Measurements from ENCODE around the gene CDRT4.
"Not testable (repeated sequence)": the region's sequence is repeated elsewhere in the genome, so short reads cannot be mapped to it uniquely, and the experiment has no call there.

CDRT4 gene

GRCh38 chr17:15457723-15458094, 9.7 kb downstream of the CDRT4 start:
- DNase-seq (ENCODE audit: low read depth in 2 of 2, low spot score in 1 of 2) = no peak

DNA sequence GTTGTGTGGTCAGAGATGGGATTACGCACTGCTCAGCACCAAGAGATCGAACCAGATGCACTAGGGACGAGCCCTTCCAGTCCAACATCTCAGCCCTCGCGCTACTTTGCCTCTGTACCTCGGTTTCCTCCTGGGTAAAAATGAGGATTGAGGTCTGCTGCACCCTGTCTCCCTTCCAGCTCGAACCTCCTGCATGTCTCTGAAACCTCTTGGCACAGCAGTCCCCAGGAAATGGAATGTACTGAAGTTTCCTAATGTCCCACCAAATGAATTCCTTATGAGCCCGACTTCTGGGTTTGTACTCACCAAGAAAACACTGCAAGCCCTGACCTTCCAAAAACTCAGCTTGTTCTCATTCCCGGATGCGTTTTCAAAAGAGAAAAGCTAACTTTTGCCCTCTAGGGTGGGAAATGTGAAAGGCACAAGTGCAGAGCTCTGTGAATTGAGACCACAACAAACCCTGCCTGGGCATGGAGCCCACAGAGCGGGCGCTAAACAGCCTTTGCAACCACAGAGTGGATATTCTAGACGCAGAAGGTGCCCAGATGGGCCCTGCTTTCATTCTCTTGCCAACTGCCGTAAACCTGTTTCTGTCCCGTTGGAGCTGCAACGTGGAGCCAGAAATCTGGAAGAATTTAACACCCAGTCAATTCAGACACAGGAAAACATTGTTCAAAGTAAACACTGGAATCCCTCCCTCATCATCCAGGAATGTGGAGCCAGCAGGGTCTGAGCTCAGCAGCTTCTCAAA, 10.3 kb downstream of the CDRT4 start:
- no peak for DNase-seq (ENCODE audit: low read depth in 2 of 2, low spot score in 1 of 2)

DNA sequence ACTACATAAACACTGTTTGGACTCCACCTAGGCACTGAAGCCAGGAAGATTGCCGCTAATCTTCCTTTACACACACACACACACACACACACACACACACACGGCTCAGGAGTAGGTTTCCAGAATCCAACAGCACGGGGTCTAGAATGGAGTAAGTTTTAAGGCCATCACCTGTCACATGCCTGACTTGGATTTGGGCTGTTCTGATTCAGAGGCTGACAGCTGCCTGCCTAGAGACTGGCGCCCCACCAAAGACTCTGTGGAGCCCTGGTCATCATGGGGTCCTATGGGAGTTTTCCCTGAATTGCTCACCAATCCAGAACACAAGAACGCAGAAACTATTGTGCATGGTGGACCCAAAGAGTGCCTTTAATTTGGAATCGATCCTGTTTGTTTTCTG, 10.9 kb downstream of the CDRT4 start:
- DNase-seq (ENCODE audit: low read depth in 2 of 2, low spot score in 1 of 2) = no peak

GRCh38 chr17:15454346-15454745, 13.1 kb downstream of the CDRT4 start:
- no peak for DNase-seq (ENCODE audit: low read depth in 2 of 2, low spot score in 1 of 2)

DNA sequence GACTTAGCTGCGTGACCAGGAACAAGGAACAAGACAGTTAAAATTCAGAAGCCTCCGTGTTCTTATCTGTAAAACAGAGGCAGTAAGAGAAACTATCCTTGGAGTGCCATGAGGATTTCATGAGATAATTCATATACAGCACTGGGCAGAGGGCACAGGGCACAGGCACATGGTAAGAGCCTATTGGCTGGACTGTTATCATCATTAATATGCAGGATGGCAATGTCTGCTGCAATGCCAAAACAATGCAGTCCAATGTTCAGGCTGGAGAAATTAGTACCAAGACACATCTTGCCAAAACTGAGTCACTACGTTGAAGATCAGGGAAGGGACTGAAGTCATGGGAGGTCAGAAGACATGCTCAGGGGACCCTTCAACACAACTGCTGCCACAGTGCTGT, 13.6 kb downstream of the CDRT4 start:
- DNase-seq (ENCODE audit: low read depth in 2 of 2, low spot score in 1 of 2) = no peak

GRCh38 chr17:15453246-15453645, 14.2 kb downstream of the CDRT4 start:
- DNase-seq (ENCODE audit: low read depth in 2 of 2, low spot score in 1 of 2) = no peak

GRCh38 chr17:15452746-15453145, 14.7 kb downstream of the CDRT4 start:
- no peak for DNase-seq (ENCODE audit: low read depth in 2 of 2, low spot score in 1 of 2)

- DNase-seq (ENCODE audit: low read depth in 2 of 2, low spot score in 1 of 2) = no peak
Observed at GRCh38 chr17:15451680-15452079, 15.7 kb downstream of the CDRT4 start.

GRCh38 chr17:15448580-15448956, 18.9 kb downstream of the CDRT4 start:
- no peak for DNase-seq (ENCODE audit: low read depth in 2 of 2, low spot score in 1 of 2)

- no peak for DNase-seq (ENCODE audit: low read depth in 2 of 2, low spot score in 1 of 2)
Observed at GRCh38 chr17:15447928-15448579, 19.4 kb downstream of the CDRT4 start.

GRCh38 chr17:15446036-15446435, 21.4 kb downstream of the CDRT4 start:
- DNase-seq (ENCODE audit: low read depth in 2 of 2, low spot score in 1 of 2) = no peak

GRCh38 chr17:15444805-15445204, 22.6 kb downstream of the CDRT4 start:
- no peak for DNase-seq (ENCODE audit: low read depth in 2 of 2, low spot score in 1 of 2)

- no peak for DNase-seq (ENCODE audit: low read depth in 2 of 2, low spot score in 1 of 2)
Observed at GRCh38 chr17:15442311-15443180, 24.9 kb downstream of the CDRT4 start.

- DNase-seq (ENCODE audit: low read depth in 2 of 2, low spot score in 1 of 2) = no peak
Observed at GRCh38 chr17:15441315-15441714, 26.1 kb downstream of the CDRT4 start.

GRCh38 chr17:15440347-15440746, 27.1 kb downstream of the CDRT4 start:
- no peak for DNase-seq (ENCODE audit: low read depth in 2 of 2, low spot score in 1 of 2)

DNA sequence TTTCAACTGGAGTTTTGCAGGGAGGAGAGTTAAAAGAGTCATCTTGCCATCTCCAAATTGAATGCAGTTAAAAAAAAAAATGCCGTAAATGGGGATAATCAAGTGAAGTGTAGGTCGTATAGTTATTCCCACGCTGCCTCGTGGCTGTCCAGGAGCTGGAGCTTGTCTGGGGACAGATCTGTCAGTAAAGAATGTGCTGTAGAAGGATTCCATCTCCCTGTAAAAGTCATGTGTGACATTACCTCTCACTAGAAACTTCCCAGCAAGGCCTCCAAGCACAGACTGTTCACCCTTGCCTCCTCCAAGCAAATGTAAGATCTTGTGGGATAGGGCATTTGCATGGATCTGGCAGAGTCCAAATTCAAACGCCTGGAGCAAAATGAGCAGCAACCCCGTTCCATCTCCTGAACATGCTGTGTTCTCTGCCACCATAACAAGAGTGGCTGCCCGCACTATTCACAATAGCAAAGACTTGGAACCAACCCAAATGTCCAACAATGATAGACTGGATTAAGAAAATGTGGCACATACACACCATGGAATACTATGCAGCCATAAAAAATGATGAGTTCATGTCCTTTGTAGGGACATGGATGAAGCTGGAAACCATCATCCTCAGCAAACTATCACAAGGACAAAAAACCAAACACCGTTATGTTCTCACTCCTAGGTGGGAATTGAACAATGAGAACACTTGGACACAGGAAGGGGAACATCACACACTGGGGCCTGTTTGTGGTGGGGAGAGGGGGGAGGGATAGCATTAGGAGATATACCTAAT, 28.0 kb downstream of the CDRT4 start:
- not testable (repeated sequence) for DNase-seq (ENCODE audit: low read depth in 2 of 2, low spot score in 1 of 2)

DNA sequence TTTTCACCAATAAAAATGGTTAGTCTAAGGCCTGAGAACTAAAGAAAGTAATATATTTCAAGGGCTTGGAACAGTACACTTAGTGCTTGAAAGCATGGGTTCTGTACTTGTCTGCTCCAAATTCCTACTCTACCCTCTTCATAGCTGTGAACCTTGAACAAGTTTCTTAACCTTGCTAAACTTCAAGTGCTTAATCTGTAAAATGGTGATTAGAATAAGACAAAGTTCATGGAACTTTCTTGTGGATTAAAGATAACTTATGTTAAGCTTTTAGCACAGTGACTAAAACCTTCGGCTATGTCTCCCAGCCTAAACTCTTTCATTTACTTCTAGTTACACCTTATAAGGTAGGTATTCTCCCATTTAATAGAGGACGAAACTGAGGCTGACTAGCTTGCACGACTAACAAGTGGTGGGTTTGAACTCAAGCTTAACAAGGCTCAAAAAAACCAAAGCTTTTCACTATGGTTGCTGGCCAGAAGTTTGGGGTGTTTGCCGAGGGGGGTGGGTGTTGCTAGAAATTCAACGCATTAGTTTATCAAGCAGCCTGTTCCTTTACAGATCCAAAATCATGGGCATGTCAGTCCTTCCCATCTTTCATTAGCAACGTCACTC, 28.8 kb downstream of the CDRT4 start:
- no peak for DNase-seq (ENCODE audit: low read depth in 2 of 2, low spot score in 1 of 2)

DNA sequence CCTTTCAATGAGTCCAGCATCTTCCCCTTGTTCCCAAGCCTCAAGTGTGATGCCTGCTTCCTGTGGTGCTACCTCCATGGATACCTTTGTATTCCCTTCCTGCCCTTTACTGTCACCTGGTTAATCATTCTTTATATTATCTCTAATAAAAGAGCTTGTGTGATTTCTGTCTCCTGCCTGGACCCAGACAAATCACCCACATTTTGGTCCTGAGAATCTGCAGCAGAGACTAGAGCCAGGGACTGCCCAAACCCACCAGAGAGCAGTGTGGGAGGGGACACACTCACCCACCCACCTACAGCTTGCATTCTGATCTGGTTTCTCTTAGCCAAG, 30.2 kb downstream of the CDRT4 start:
- DNase-seq (ENCODE audit: low read depth in 2 of 2, low spot score in 1 of 2) = no peak

- no peak for DNase-seq (ENCODE audit: low read depth in 2 of 2, low spot score in 1 of 2)
Observed at GRCh38 chr17:15436473-15437302, 30.7 kb downstream of the CDRT4 start.

GRCh38 chr17:15434956-15435355, 32.5 kb downstream of the CDRT4 start:
- no peak for DNase-seq (ENCODE audit: low read depth in 2 of 2, low spot score in 1 of 2)

All from stimulated activated CD8-positive, alpha-beta memory T cell treated with anti-CD3 and anti-CD28 coated beads, Interleukin-4, amount 100 ng/mL, for 4 hours (primary cell).